DMS153 (cell line): ENCODE results near the gene NPIPA1.
A peak's percentile ranks its signal among the peaks of the same experiment; 100 is the strongest.
"Not testable (repeated sequence)": the region's sequence is repeated elsewhere in the genome, so short reads cannot be mapped to it uniquely, and the experiment has no call there.

ENCODE experiments used
- DNase-seq: peaks from one replicate; lab custom pipeline; 2025; lab: John Stamatoyannopoulos, UW

Gene NPIPA1

GRCh38 chr16:14978281-14978680 lies 41.0 kb downstream of the NPIPA1 start:
- not testable (repeated sequence) for DNase-seq

- not testable (repeated sequence) for DNase-seq
Measured at GRCh38 chr16:14978908-14979307, 41.7 kb downstream of the NPIPA1 start.

GRCh38 chr16:14981234-14981633 lies 44.0 kb downstream of the NPIPA1 start:
- peak; percentile 50 for DNase-seq

GRCh38 chr16:14982521-14982920 lies 45.3 kb downstream of the NPIPA1 start:
- DNase-seq, result not testable (repeated sequence)

- not testable (repeated sequence) for DNase-seq
Measured at GRCh38 chr16:14988092-14988491, 50.8 kb downstream of the NPIPA1 start.

- not testable (repeated sequence) for DNase-seq
Measured at GRCh38 chr16:14988661-14989191, 51.5 kb downstream of the NPIPA1 start.

GRCh38 chr16:14989291-14990281 lies 52.3 kb downstream of the NPIPA1 start:
- DNase-seq, result not testable (repeated sequence)

GRCh38 chr16:14993277-14994151 lies 56.3 kb downstream of the NPIPA1 start:
- DNase-seq, result not testable (repeated sequence)

GRCh38 chr16:14996702-14997101 lies 59.5 kb downstream of the NPIPA1 start:
- not testable (repeated sequence) for DNase-seq

GRCh38 chr16:14998300-14998699 lies 61.1 kb downstream of the NPIPA1 start:
- DNase-seq, result not testable (repeated sequence)

- DNase-seq, result not testable (repeated sequence)
Measured at GRCh38 chr16:14999845-15000244, 62.6 kb downstream of the NPIPA1 start.
